ENCODE measurements around the gene ARHGAP33. TPM values are rescaled to one million over a fixed set of nuclear protein-coding genes. Genes with fewer than 3 reads are reported as not detected.

ARHGAP33 gene
- total RNA-seq, 1 experiment from 2014 or later = 39.6 TPM

DNA sequence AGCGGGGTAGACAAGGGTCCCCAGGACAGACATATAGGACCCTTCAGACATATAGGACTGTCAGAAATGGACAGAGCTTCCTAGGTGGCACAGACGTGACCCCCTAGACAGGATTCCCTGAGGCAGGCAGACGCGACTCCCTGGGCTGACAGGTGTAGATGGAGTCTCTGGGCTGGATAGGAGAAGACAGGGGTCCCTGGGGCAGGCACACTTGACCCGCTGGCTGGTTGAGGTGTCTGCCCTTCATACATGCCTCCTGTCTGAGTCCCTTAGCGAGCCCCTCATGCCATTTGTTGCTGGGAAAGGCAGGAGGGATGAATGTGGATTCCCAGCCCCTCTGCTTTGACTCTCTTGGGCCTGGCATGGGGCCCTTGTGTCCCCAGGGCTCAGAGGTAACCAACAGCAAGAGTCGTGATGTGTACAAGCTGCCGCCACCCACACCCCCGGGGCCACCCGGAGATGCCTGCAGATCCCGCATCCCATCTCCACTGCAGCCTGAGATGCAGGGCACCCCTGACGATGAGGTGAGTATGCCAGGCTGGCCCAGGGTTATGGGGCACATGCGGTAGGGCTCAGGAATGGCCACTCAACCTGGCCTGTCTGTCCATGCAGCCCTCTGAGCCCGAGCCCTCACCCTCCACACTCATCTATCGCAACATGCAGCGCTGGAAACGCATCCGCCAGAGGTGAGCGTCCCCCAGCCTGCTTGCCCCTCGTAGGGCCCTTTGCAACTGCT is 21.6 kb upstream of the ARHGAP33 start:
- DNase-seq (ENCODE audit: low spot score) = no peak
- no peak overlapping the region for H3K27ac ChIP-seq (ENCODE audit: low read depth, low read length, poor library complexity, severe bottlenecking)
- H3K36me3 ChIP-seq (ENCODE audit: insufficient read depth, low read length, poor library complexity, severe bottlenecking) = no peaks in the 10 kb centered on the region
- intact Hi-C loops (cut with micrococcal nuclease; ENCODE audit: unreplicated experiment) = no loop called here
- TF ChIP-seq, protein P1, sequence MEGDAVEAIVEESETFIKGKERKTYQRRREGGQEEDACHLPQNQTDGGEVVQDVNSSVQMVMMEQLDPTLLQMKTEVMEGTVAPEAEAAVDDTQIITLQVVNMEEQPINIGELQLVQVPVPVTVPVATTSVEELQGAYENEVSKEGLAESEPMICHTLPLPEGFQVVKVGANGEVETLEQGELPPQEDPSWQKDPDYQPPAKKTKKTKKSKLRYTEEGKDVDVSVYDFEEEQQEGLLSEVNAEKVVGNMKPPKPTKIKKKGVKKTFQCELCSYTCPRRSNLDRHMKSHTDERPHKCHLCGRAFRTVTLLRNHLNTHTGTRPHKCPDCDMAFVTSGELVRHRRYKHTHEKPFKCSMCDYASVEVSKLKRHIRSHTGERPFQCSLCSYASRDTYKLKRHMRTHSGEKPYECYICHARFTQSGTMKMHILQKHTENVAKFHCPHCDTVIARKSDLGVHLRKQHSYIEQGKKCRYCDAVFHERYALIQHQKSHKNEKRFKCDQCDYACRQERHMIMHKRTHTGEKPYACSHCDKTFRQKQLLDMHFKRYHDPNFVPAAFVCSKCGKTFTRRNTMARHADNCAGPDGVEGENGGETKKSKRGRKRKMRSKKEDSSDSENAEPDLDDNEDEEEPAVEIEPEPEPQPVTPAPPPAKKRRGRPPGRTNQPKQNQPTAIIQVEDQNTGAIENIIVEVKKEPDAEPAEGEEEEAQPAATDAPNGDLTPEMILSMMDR (conservative IDR thresholded peaks at IDR 0.05; ENCODE audit: low read depth, low read length) = no peak
- H3K4me3 ChIP-seq (ENCODE audit: low read depth, low read length, poor library complexity, severe bottlenecking) = no peak overlapping the region
- H3K27me3 ChIP-seq (replicated peaks; ENCODE audit: insufficient read depth, low read depth, low read length, poor library complexity) = no peaks in the 10 kb centered on the region
- ChIA-PET POLR2A (ENCODE audit: low non-redundant PET) (no interaction called here), CTCF (no interaction called here)
- H3K9me3 ChIP-seq (ENCODE audit: low read depth, low read length, poor library complexity, severe bottlenecking) = no peaks in the 10 kb centered on the region
- peaks cover 28% of the 10 kb centered on the region for H3K4me1 ChIP-seq (ENCODE audit: insufficient read depth, low read length, poor library complexity, severe bottlenecking)
- BruUV-seq (replicated peaks) = no TSS peak

DNA sequence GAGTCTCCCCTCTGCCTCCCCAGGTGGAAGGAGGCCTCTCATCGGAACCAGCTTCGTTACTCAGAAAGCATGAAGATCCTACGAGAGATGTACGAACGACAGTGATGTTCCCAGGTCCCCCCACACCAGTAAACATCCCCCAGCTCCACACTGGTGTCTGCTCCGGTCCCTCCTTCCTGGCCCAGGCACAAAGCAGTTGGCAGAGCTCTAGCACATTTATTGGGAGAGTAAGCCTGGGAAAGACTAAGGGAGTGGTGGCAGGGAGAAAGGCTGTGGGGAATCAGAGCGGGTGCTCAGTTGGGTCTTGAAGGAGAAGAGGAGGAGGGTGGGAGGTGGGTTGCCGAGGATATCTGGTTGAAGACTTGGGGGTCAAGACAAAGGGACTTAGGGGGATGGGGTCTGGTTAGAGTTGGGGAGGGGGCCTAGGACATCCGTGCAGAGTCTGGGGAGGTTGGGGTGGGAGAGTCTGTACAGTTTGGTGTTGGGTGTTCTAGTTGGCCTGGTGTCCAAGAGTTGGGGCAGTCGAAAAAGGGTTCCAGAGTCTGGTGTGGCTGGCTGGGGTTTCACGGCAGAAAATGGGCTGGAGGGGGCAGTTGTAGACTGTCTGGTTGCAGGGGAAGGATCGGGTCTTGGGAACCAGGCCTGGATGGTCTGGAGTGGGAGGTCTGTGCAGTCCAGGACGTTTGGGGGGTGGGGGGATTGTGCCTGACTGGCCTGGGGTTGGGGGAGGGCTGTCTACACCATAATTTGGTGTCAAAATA is 20.8 kb upstream of the ARHGAP33 start:
- Histone ChIP-seq H3K27me3 (replicated peaks; ENCODE audit: insufficient read depth, low read depth, low read length, poor library complexity) (no peaks in the 10 kb centered on the region), H3K36me3 (ENCODE audit: insufficient read depth, low read length, poor library complexity, severe bottlenecking) (peaks cover under 1% of the 10 kb centered on the region), H3K27ac (ENCODE audit: low read depth, low read length, poor library complexity, severe bottlenecking) (peak overlapping the region; percentile 35), H3K9me3 (ENCODE audit: low read depth, low read length, poor library complexity, severe bottlenecking) (no peaks in the 10 kb centered on the region), H3K4me3 (ENCODE audit: low read depth, low read length, poor library complexity, severe bottlenecking) (no peak overlapping the region), H3K4me1 (ENCODE audit: insufficient read depth, low read length, poor library complexity, severe bottlenecking) (peaks cover 32% of the 10 kb centered on the region)
- no peak for DNase-seq (ENCODE audit: low spot score)
- intact Hi-C loops (cut with micrococcal nuclease; ENCODE audit: unreplicated experiment) = no loop called here
- ChIA-PET POLR2A (ENCODE audit: low non-redundant PET) (no interaction called here), CTCF (no interaction called here)
- BruUV-seq (replicated peaks) = no TSS peak
- TF ChIP-seq, protein P1 (conservative IDR thresholded peaks at IDR 0.05; ENCODE audit: low read depth, low read length) = no peak

DNA sequence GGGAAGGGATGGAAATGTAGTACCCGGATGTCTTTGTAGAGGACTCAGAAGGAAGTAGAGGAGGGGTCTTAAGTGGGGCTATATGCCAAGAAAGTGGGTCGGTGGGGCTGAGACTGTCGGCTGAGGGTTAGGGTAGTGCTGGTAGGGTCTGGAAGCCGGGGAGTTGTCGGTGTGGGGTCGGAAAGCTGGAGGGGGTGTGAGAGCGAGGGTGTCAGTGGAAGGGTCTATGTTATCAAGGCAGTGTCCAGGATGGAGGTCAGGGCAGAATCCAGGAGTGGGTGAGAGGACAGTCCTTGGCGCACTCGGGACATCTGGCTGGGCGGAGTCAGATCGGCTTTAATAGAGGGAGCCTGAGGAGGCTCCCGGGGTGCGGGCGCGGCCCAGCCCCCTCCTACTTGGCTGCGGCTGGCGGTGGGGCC is 20.2 kb upstream of the ARHGAP33 start:
- peaks cover 6% of the 10 kb centered on the region for H3K36me3 ChIP-seq (ENCODE audit: insufficient read depth, low read length, poor library complexity, severe bottlenecking)
- no peaks in the 10 kb centered on the region for H3K27me3 ChIP-seq (replicated peaks; ENCODE audit: insufficient read depth, low read depth, low read length, poor library complexity)
- no TSS peak for BruUV-seq (replicated peaks)
- TF ChIP-seq, protein P1 (conservative IDR thresholded peaks at IDR 0.05; ENCODE audit: low read depth, low read length) = no peak
- no peak for TF ChIP-seq EZH2 (IDR thresholded peaks at IDR 0.05; ENCODE audit: borderline replicate concordance, low read depth, low read length, poor library complexity, severe bottlenecking)
- peaks cover 32% of the 10 kb centered on the region for H3K4me1 ChIP-seq (ENCODE audit: insufficient read depth, low read length, poor library complexity, severe bottlenecking)
- peak overlapping the region; percentile 35 for H3K27ac ChIP-seq (ENCODE audit: low read depth, low read length, poor library complexity, severe bottlenecking)
- ChIA-PET CTCF (no interaction called here), POLR2A (ENCODE audit: low non-redundant PET) (no interaction called here)
- intact Hi-C loops (cut with micrococcal nuclease; ENCODE audit: unreplicated experiment) = no loop called here
- H3K9me3 ChIP-seq (ENCODE audit: low read depth, low read length, poor library complexity, severe bottlenecking) = no peaks in the 10 kb centered on the region
- DNase-seq (ENCODE audit: low spot score) = no peak
- H3K4me3 ChIP-seq (ENCODE audit: low read depth, low read length, poor library complexity, severe bottlenecking) = peak overlapping the region; percentile 24

Data from A673 (cell line).